Lower leg skin (tissue), 4 donors: ENCODE results near the gene P2RX6. TPM values are rescaled to one million over a fixed set of nuclear protein-coding genes. Genes with fewer than 3 reads are reported as not detected.
"Not testable (repeated sequence)": the region's sequence is repeated elsewhere in the genome, so short reads cannot be mapped to it uniquely, and the experiment has no call there.

Experiments used
- DNase-seq, 2 donors: peaks; one replicate each; pipeline ENCODE4 v3.0.0-alpha.2; 2019; ENCODE audit warnings: low spot score in 2 of 2
- H3K4me3 ChIP-seq: fragments of 200-600 bp; sonication (generic); 2 replicates; pipeline ENCODE4 v1.5.1; 2017; ENCODE audit warnings: mild to moderate bottlenecking, low read depth; ENCODE audit not compliant: poor library complexity, severe bottlenecking
- POLR2A ChIP-seq, 2 donors: fragments of 450-650 bp; IDR thresholded peaks; one replicate each; pipeline ENCODE4 v1.6.1; 2016 to 2017; ENCODE audit warnings: antibody characterized with exemption in 2 of 2, mild to moderate bottlenecking in 1 of 2, moderate library complexity in 1 of 2
- WGBS, 2 donors: methylation state at CpG; one replicate each; pipeline ENCODE4 v1.1.5; 2018; 5-methylcytosine and 5-hydroxymethylcytosine counted together
- intact Hi-C: fragments of 100-400 bp; cut with DNase I; formaldehyde crosslinking; loops from one replicate; pipeline ENCODE4 v1.15.0; 2023; ENCODE audit warnings: low total_unique reads
- total RNA-seq, 4 donors: library from RNA; depleted of rRNA; stranded (reverse); fragments of >200 nt; gene quantifications; one replicate each; pipeline ENCODE4 v1.1.0, GENCODE V29; 2016
- TF ChIP-seq, protein P1 (sequence below), 3 donors: fragments of 450-650 bp; IDR thresholded peaks; one replicate each; pipeline ENCODE4 v1.5.1; 2016; ENCODE audit warnings: antibody characterized with exemption in 3 of 3, mild to moderate bottlenecking in 3 of 3, moderate library complexity in 2 of 3

Gene P2RX6
- total RNA-seq, 4 donors from 2014 or later = 0.12 to 2.6 (median 0.87) TPM

DNA sequence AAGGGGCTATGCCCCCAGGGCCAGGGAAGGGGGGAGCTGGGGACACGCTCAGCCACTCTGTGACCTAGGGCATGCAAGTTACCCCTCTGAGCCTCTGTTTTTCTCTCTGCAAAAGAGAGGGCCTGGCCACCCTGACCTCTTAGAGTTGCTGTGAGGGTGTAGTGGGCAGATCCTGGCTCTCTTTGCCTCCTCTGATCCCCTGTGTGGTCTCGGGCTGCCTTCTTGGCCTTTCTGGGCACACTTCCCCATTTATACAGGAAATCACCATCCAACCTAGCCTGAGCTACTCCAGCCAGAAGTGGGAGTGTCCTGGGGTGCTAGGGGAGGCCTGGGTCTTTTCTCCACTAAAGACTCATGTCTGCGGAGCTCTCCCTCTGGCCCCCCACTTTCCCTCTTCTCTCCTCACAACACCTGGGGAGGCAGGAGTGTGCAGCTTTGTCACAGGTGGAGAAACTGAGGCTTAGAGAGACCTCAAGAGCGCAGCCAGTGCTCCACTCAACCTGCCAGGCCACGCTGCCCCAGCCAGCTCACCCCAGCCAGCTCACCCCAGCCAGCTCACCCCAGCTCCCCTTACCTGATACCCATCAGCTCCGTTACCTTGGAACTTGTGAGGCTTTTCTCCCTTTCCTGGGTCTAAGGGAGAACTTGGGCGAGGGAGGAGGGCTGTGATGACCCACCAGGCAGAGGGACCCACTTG lies 46.5 kb upstream of the P2RX6 start:
- intact Hi-C loops = no loop called here
- WGBS, 2 donors = 77 to 81% methylated on average over 7 of the region's 7 CpGs

DNA sequence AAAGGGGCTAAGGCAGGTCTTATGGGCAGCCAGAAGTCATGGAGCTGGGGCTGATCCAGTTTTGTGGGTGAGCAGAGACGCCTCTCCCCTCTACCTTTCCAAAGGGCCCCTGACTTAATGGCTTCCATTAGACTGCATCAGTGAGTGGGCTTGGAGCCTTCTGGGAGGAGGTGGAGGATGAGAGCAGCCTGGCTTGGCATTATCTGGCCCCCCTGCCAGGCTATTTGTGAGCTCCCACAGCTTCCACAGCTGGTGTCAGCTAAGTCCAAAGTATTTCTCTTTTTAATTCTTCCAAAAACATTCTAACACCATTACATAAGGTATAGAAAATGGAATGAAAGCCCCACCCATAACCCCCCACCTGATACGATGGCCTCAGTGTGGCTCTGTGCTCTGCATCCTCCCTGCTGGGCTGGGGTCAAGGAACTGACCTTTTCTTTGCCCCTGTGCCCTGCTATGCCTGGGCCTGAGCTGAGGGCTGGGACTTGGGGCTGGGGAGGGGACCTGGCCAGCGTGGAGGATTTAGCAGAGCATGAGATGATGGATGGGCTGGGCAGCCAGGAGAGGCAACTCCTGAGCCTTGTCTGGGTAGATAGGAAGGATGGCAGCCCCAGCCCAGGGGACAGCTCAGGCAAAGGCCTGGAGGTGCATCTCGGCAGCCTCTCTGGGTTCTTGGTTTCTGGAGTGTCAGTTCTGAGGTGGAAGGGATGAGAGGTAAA lies 43.9 kb upstream of the P2RX6 start:
- no peak for TF ChIP-seq POLR2A (IDR thresholded peaks at IDR 0.05)
- TF ChIP-seq, protein P1, sequence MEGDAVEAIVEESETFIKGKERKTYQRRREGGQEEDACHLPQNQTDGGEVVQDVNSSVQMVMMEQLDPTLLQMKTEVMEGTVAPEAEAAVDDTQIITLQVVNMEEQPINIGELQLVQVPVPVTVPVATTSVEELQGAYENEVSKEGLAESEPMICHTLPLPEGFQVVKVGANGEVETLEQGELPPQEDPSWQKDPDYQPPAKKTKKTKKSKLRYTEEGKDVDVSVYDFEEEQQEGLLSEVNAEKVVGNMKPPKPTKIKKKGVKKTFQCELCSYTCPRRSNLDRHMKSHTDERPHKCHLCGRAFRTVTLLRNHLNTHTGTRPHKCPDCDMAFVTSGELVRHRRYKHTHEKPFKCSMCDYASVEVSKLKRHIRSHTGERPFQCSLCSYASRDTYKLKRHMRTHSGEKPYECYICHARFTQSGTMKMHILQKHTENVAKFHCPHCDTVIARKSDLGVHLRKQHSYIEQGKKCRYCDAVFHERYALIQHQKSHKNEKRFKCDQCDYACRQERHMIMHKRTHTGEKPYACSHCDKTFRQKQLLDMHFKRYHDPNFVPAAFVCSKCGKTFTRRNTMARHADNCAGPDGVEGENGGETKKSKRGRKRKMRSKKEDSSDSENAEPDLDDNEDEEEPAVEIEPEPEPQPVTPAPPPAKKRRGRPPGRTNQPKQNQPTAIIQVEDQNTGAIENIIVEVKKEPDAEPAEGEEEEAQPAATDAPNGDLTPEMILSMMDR (IDR thresholded peaks at IDR 0.05) = no peak
- H3K4me3 ChIP-seq = no peak overlapping the region
- no peak for DNase-seq
- 67 to 75% methylated on average over 4 of the region's 4 CpGs for WGBS, 2 donors
- intact Hi-C loops = no loop called here

More for the DNA sequence above, 46.5 kb upstream of the P2RX6 start:
- TF ChIP-seq POLR2A (IDR thresholded peaks at IDR 0.05) = no peak
- TF ChIP-seq, protein P1 (IDR thresholded peaks at IDR 0.05) = no peak
- no peak overlapping the region for H3K4me3 ChIP-seq
- no peak for DNase-seq

DNA sequence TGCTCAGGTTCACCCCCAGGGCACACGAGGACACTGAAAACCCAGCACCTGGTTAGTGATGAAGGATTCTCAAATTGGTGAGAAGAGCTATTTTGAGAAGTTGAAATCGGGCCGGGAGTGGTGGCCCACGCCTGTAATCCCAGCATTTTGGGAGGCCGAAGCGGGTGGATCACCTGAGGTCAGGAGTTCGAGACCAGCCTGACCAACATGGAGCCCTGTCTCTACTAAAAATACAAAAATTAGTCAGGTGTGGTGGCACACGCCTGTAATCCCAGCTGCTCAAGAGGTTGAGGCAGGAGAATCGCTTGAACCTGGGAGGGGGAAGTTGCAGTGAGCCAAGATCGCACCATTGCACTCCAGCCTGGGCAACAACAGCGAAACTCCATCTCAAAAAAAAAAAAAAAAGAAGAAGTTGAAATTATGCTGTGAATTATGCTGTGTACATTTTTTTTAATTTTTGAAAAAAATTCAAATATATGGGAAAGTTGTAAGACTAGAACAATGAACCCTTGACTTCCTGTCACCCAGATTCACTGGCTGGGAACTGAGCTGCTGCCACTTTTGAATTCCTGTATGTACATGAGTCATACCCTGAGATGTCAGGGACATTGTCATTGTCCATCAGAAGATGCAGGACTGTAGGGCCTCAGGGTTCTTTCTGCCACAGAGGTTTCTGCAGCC lies 42.8 kb upstream of the P2RX6 start:
- H3K4me3 ChIP-seq, intact Hi-C loops, DNase-seq: not testable (repeated sequence)
- 76 to 86% methylated on average over 11 of the region's 11 CpGs for WGBS, 2 donors

DNA sequence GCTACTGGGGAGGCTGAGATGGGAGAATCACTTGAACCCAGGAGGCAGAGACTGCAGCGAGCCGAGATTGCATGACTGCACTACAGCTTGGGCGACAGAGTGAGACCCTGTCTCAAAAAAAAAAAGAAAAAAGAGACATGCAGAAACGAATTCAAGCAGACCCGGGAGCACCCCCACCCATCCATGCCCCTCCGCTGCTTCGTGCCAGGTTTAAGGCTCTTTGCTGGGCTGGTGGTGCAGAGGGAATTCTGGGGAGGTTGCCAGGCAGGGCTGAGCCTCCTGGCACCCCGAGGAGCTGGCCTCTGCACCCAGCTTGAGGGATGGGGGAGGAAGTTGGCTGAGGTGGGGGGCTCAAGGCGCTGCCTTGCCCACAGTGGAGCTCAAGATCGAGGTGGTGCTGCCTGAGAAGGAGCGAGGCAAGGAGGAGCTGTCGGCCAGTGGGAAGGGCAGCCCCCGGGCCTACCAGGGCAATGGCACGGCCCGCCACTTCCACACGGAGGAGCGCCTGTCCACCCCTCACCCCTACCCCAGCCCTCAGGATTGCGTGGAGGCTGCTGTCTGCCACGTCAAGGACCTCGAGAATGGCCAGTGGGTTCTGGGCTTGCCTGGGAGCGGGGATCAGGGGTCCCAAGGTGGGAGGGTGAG lies 41.9 kb upstream of the P2RX6 start:
- intact Hi-C loops = no loop called here
- 74 to 85% methylated on average over 19 to 20 of the region's 21 CpGs for WGBS, 2 donors
- H3K4me3 ChIP-seq = no peak overlapping the region
- TF ChIP-seq, protein P1 (IDR thresholded peaks at IDR 0.05) = no peak
- no peak for TF ChIP-seq POLR2A (IDR thresholded peaks at IDR 0.05)
- no peak for DNase-seq

DNA sequence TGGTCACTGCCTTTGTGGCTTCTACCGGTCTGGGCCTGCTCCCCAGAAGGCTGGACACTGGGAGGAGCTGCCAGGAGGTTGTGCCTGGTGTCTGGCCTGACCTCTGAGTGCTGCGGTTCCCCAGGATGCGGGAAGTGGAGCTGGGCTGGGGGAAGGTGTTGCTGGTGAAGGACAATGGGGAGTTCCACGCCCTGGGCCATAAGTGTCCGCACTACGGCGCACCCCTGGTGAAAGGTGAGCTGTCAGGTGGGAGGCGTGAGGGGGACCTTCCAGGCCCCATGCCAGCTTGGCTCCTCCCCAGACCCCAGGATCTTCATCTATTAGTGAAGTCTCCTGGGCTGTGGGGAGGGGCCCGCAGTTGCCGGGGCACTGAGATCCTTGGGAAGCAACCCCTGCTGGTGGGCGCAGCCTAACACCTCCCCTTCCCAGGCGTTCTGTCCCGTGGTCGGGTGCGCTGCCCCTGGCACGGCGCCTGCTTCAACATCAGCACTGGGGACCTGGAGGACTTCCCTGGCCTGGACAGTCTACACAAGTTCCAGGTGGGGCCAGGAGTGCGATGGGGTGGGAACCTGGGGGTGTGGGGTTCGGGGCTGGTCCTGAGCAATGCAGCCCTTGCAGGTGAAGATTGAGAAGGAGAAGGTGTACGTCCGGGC lies 41.2 kb upstream of the P2RX6 start:
- 62 to 70% methylated on average over 19 of the region's 21 CpGs for WGBS, 2 donors
- no peak for DNase-seq
- intact Hi-C loops = no loop called here
- H3K4me3 ChIP-seq = no peak overlapping the region
- no peak for TF ChIP-seq POLR2A (IDR thresholded peaks at IDR 0.05)
- TF ChIP-seq, protein P1 (IDR thresholded peaks at IDR 0.05) = no peak
